GM18526 (cell line): ENCODE measurements around the gene VPS13C.

ENCODE experiments used
- POLR2A ChIP-seq: IDR thresholded peaks from 3 replicates; pipeline ENCODE4 v1.6.1; 2011; ENCODE audit not compliant: insufficient read length; ENCODE audit errors: extremely low read depth

Gene VPS13C

GRCh38 chr15:61834076-61834697 lies 226.1 kb downstream of the VPS13C start:
- TF ChIP-seq POLR2A: no peak

- no peak for TF ChIP-seq POLR2A
Observed at GRCh38 chr15:61832223-61832622, 228.0 kb downstream of the VPS13C start.

DNA sequence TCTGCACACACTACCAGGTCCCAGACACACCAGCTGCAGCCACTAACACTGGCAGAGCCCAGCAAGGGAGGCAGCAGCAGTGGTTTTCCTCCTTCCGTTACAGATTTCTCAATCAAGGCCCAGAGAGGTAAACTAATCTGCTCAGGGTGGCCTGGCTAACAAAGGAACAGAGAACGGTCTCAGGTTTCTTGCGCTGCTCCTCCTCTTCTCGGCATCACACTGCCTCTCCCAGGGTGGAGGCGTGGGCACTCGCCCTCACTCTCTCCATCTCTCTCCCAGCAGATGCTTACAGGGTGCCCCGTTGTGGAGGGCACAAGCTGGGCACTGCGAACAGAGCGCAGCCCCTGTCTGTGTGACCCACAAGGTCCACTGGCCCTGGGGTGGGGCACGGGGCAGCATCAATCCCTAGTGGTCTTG lies 228.7 kb downstream of the VPS13C start:
- no peak for TF ChIP-seq POLR2A

- TF ChIP-seq POLR2A: no peak
Observed at GRCh38 chr15:61830536-61831330, 229.5 kb downstream of the VPS13C start.

- TF ChIP-seq POLR2A: no peak
Observed at GRCh38 chr15:61829514-61829889, 230.7 kb downstream of the VPS13C start.

DNA sequence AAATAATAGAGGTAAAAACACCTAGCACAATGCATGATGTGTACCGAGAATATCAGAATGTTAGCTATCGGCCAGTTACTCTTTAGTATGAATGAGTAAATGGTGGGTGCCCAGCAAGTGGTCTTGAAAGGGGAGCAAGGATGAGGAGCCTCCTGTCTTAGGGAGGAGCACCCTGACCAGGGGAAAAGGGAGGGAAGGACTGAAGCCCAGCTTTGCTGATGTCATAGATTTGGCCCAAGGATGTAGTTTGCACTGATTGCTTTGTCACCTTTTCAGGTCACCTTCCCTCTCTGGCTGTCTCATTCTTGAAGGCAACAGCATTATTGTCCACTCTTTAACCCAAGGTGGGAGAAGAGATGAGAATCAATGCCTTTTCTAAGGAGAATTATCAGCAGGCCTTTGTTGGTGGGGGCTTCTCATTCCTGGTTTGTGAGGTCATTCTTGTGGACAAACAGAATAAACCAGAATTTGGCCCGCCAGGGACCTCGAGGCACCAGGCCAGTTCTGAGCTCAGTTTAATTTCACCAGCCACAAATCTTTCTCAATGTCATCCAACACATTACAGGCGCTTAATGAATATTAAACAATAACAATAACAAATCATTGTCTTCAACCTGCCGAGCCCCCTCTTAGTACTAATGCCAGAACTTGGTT lies 231.3 kb downstream of the VPS13C start:
- TF ChIP-seq POLR2A: no peak

DNA sequence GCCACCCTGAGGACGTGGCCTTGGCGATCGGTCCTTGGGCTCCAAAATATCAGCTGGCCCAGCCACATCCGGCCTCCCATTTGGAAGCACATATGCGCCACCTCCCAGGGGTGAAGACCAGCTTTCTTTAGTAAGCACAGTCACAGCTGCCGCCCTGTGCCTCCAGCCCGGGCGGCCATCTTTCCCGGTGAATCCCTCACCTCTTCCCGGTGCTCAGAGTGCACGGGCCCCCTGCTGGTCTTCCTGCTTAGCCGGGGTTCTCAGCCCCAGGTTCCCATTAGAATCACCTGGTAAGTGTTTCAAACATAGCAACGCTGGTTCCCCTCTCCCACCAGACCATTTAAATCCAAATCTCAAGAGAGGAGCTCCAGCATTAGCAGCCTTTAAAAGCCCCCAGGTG lies 232.2 kb downstream of the VPS13C start:
- no peak for TF ChIP-seq POLR2A

DNA sequence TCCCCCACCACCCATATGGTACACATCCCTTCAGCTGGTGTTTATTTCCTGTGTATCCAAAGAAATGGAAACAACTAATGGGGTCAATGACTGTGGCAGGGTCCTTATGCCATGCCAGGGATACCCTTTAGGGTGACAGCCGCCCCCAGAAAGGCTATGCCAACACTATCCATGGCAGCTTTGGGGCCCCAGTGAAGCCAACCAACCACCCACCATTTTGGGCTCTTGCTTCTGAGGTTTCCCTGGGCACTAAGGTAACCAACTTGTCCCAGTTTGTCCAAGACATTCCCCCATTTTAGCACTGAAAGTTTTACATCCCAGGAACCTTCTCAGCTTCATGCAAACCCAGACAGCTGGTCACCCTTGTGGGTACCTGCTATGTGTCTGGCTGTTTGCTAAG lies 233.1 kb downstream of the VPS13C start:
- no peak for TF ChIP-seq POLR2A

DNA sequence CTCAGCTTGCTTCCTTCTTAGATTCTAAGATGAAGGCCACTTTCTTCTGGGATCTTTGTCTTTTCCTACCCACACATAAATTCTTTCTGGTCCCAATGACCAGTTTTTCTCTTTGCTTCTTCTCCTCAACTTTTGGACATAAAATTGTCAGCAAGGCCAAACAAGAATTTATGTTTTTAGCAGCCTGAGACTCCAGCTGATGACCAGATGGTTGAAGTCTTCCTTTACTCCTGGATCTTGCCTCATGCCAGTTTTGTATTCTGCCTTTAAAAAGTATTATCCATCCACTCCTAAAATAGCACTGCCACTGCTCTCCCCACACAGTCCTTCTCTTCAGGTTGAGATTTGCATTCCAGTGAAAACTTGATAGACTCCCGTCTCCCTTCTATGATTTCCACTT lies 236.0 kb downstream of the VPS13C start:
- TF ChIP-seq POLR2A: no peak

GRCh38 chr15:61822511-61822910 lies 237.7 kb downstream of the VPS13C start:
- TF ChIP-seq POLR2A: no peak

DNA sequence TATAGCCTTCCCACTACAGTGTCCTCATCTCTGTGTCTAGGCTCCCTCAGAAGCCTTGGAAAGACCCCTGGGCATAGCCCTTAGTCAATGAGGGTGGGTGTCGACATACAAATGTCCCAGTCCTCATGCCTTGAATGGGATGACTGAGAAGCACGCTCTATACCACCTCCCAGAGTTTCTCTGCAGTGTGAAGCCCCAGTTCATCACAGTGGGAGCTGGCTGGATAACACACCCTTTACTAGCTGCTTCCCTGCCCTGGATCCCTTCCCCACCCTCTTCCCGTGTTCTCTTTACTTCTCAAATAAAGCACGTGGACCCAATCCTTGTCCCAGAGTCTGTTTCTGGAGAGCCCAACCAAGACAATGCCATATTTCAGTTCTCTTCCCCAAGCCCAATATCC lies 239.3 kb downstream of the VPS13C start:
- no peak for TF ChIP-seq POLR2A

DNA sequence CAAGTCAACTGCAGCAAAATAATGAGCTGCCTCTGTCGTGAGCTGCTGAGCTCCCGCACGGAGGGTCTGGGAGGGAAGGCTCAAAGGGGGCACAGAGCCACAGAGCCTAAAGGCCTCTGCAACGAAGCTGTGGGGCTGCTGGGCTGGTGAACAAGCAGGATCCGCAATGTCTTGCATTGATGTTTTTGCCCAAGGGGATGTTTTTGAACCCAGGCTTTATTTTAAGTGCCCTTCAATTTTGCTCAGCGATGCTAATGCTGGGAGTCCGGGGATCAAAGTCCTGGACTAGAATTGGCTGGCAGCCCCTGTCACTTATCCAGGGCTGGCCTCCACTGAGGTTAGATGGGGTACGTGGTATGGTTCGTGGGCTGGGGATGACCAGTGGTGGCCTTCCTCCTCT lies 240.0 kb downstream of the VPS13C start:
- TF ChIP-seq POLR2A: no peak

GRCh38 chr15:61819386-61819785 lies 240.9 kb downstream of the VPS13C start:
- TF ChIP-seq POLR2A: no peak

- no peak for TF ChIP-seq POLR2A
Observed at GRCh38 chr15:61818801-61819200, 241.4 kb downstream of the VPS13C start.

DNA sequence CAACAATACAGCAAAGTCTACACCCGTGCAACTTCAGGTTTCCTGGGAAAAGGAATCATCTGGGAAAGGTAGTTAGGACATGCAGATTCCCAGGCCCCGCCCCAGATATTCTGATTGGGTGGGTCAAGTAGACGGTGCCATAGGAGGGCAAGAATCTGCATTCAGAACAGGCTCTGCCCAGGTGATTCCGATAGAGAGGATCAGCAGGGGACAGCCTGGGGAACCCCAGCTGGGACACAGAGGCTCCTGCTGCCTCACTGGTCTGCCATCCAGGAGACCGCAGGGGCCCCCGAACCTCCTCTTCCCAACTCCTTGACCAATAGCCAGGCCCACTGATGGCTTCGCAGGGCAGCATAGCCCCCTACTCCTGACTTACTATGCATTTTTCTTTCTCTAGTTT lies 243.4 kb downstream of the VPS13C start:
- no peak for TF ChIP-seq POLR2A

DNA sequence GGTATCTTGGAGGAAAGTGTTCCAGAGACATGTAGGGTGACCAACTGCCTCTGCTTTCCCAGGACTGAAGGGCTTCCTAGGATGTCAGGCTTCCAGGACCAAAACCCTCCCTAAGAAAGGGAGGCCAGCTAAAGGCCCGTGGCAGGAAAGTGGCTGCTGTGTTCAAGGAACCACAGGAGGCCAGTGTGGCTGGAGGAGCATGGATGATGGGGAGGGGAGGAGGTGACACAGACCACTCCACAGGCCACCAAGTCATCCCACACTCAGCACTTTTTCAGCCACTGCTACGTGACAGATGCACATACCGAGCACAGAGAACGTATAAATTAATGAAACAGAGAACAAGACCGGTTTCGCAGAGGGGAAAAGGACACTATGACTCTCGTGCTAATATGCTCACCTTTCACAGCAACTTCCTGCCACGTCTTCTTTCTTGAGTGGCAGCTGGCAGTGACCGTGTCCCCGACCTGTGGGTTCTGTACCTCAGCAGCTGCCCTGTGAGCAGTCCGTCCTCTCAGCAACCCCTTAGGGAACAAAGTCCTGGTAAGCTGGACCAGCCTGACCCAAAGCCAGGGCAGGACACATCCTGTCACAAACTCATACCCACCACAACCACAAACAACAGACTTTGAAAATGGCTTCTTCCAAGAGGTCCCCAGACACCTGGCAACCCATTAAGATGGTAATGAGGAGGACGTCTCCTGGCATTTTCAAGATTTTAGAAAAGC lies 244.7 kb downstream of the VPS13C start:
- no peak for TF ChIP-seq POLR2A
